ENCODE data around the gene DIS3L2.

Gene DIS3L2

GRCh38 chr2:232014681-232015080 is 53.2 kb downstream of the DIS3L2 start:
- DNase-seq (ENCODE audit: extremely low read depth, low read depth), result no peak
- TF ChIP-seq, protein P1, sequence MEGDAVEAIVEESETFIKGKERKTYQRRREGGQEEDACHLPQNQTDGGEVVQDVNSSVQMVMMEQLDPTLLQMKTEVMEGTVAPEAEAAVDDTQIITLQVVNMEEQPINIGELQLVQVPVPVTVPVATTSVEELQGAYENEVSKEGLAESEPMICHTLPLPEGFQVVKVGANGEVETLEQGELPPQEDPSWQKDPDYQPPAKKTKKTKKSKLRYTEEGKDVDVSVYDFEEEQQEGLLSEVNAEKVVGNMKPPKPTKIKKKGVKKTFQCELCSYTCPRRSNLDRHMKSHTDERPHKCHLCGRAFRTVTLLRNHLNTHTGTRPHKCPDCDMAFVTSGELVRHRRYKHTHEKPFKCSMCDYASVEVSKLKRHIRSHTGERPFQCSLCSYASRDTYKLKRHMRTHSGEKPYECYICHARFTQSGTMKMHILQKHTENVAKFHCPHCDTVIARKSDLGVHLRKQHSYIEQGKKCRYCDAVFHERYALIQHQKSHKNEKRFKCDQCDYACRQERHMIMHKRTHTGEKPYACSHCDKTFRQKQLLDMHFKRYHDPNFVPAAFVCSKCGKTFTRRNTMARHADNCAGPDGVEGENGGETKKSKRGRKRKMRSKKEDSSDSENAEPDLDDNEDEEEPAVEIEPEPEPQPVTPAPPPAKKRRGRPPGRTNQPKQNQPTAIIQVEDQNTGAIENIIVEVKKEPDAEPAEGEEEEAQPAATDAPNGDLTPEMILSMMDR (IDR thresholded peaks at IDR 0.05; ENCODE audit: low read depth, low read length), result no peak

DNA sequence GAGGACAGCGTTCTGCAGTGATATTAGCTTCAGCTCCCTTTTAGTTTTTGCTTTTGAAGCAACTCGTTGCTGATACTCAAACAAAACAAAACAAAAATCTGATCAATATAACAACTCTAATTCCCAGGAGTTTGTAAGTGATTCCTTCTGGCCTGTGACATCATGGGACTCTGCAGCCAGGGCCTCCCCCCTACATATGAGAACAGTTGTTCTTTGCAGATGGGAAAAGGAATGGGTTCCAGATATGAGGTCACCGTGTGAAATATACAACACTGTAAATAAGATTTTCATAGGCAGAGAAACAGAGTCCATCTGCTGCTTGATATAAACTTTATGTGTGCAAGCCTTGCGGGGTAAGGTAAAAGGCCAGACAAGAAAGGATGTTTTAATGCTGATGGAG is 56.7 kb downstream of the DIS3L2 start:
- TF ChIP-seq, protein P1 (IDR thresholded peaks at IDR 0.05; ENCODE audit: low read depth, low read length), result no peak
- DNase-seq (ENCODE audit: extremely low read depth, low read depth), result no peak

GRCh38 chr2:232022718-232023117 is 61.2 kb downstream of the DIS3L2 start:
- no peak for DNase-seq (ENCODE audit: extremely low read depth, low read depth)
- TF ChIP-seq, protein P1 (IDR thresholded peaks at IDR 0.05; ENCODE audit: low read depth, low read length), result no peak

GRCh38 chr2:232023426-232023825 is 61.9 kb downstream of the DIS3L2 start:
- TF ChIP-seq, protein P1 (IDR thresholded peaks at IDR 0.05; ENCODE audit: low read depth, low read length), result no peak

GRCh38 chr2:232024457-232024856 is 62.9 kb downstream of the DIS3L2 start:
- DNase-seq (ENCODE audit: extremely low read depth, low read depth), result no peak
- TF ChIP-seq, protein P1 (IDR thresholded peaks at IDR 0.05; ENCODE audit: low read depth, low read length), result no peak

More at GRCh38 chr2:232023426-232023825, 61.9 kb downstream of the DIS3L2 start:
- no peak for DNase-seq (ENCODE audit: extremely low read depth, low read depth)

DNA sequence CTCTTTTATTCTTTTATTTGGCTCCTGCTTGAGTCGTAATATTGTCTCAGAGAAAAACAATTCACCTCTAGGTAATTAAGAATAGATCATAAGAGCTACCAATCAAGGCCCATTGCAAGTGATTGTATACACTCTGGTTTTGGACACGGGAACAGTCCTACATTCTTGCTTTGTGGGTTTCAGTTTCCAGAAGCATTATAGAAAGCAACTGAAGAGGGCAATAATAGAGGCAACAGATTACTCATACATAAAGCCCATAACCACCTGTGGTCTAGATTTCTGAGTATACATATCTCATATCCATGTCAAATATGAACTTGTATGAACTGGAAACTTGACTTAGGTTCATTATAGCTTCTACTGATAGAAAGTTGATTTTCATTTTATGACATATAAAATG is 65.4 kb downstream of the DIS3L2 start:
- DNase-seq (ENCODE audit: extremely low read depth, low read depth), result no peak
- TF ChIP-seq, protein P1 (IDR thresholded peaks at IDR 0.05; ENCODE audit: low read depth, low read length), result no peak

GRCh38 chr2:232027530-232027929 is 66.0 kb downstream of the DIS3L2 start:
- no peak for DNase-seq (ENCODE audit: extremely low read depth, low read depth)
- TF ChIP-seq, protein P1 (IDR thresholded peaks at IDR 0.05; ENCODE audit: low read depth, low read length), result no peak

Measured in AG09319 (cell line).